Epidermal melanocyte (primary cell): ENCODE results near the gene NOVA2.

ENCODE experiments used
- DNase-seq: peaks from one replicate; pipeline ENCODE4 v3.0.0; 2011; ENCODE audit warnings: low spot score; ENCODE audit not compliant: insufficient read length

Gene NOVA2

GRCh38 chr19:45973553-45974338, at the start of gene NOVA2:
NOVA2 (minus strand) TSS chr19:45973865; CDS start chr19:45973351, 514 bp downstream.
- DNase-seq, result no peak

GRCh38 chr19:46023311-46023779, 49.7 kb upstream of the NOVA2 start:
- no peak for DNase-seq

- DNase-seq, result no peak
Observed at GRCh38 chr19:46022431-46023310, 49.0 kb upstream of the NOVA2 start, which contains the start of gene PGLYRP1. PGLYRP1 (minus strand) TSS chr19:46023053; CDS start chr19:46023021, 32 bp downstream.

- no peak for DNase-seq
Observed at GRCh38 chr19:46022061-46022430, 48.4 kb upstream of the NOVA2 start.

GRCh38 chr19:46021531-46022041, 47.9 kb upstream of the NOVA2 start:
- DNase-seq, result no peak

GRCh38 chr19:46020819-46021125, 47.1 kb upstream of the NOVA2 start:
- DNase-seq, result no peak

- no peak for DNase-seq
Observed at GRCh38 chr19:46019270-46019669, 45.6 kb upstream of the NOVA2 start.

GRCh38 chr19:46018729-46019251, 45.1 kb upstream of the NOVA2 start:
- DNase-seq, result no peak

- no peak for DNase-seq
Observed at GRCh38 chr19:46017874-46018675, 44.4 kb upstream of the NOVA2 start.

- DNase-seq, result no peak
Observed at GRCh38 chr19:46017095-46017429, 43.4 kb upstream of the NOVA2 start.

- DNase-seq, result peak; percentile 79
Observed at GRCh38 chr19:46016426-46017094, 42.9 kb upstream of the NOVA2 start.

- DNase-seq, result no peak
Observed at GRCh38 chr19:46015687-46016425, 42.2 kb upstream of the NOVA2 start.

GRCh38 chr19:46014941-46015686, 41.4 kb upstream of the NOVA2 start:
- no peak for DNase-seq

- no peak for DNase-seq
Observed at GRCh38 chr19:46014534-46014933, 40.9 kb upstream of the NOVA2 start.

GRCh38 chr19:46009530-46010510, 36.2 kb upstream of the NOVA2 start:
- DNase-seq, result peak; percentile 54

- DNase-seq, result no peak
Observed at GRCh38 chr19:46006411-46006810, 32.7 kb upstream of the NOVA2 start.

- DNase-seq, result no peak
Observed at GRCh38 chr19:46002678-46003275, 29.1 kb upstream of the NOVA2 start.
